SK-N-MC (cell line): Measurements from ENCODE around the gene MCM9.

Source experiments
- EZH2 ChIP-seq: fragments of 200-600 bp; sonication (generic); IDR thresholded peaks from one replicate; pipeline ENCODE4 v1.6.1; 2017; ENCODE audit warnings: antibody characterized with exemption
- FOXP2 ChIP-seq: optimal IDR thresholded peaks from 2 replicates; pipeline ENCODE3; 2011; ENCODE audit warnings: mild to moderate bottlenecking, moderate library complexity; ENCODE audit not compliant: insufficient read depth; ENCODE audit errors: extremely low read length, control extremely low read depth
- POLR2AphosphoS5 ChIP-seq: IDR thresholded peaks from 2 replicates; pipeline ENCODE4 v1.6.1; 2012; ENCODE audit warnings: mild to moderate bottlenecking, low read depth, low read length, borderline replicate concordance

DNA sequence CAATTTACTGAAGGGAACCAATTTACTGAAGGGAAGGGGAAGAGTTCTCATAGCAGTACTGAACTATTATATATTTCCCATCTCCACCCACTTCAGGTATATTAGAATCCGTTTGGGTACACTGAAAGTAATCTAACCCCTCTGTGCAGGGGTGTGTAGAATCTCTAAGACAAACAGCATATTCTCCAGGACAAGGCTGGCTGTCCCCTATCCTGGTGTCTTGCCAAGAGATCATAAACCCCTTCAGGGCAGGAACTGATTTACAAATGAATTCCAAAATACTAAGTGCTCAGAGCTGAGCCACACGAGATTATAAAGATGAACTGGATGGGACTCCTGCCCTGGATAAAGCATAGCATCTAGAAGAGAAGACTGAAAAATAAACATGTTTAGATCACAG lies 31.8 kb downstream of the MCM9 start:
- TF ChIP-seq POLR2AphosphoS5 (no peak), EZH2 (no peak), FOXP2 (no peak)
